NCI-H1417 (cell line): ENCODE measurements around the gene ANTXR2.

Experiments
- DNase-seq, 3 experiments: peaks; one replicate each; lab custom pipeline; 2025; lab: John Stamatoyannopoulos, UW

Gene ANTXR2

GRCh38 chr4:80069108-80069836 is 3.8 kb downstream of the ANTXR2 start:
- DNase-seq = no peak

GRCh38 chr4:80065601-80066000 is 7.4 kb downstream of the ANTXR2 start:
- no peak for DNase-seq

- no peak for DNase-seq
Observed at GRCh38 chr4:80062527-80062926, 10.5 kb downstream of the ANTXR2 start.

GRCh38 chr4:80060804-80061203 is 12.2 kb downstream of the ANTXR2 start:
- DNase-seq = no peak

- DNase-seq = no peak
Observed at GRCh38 chr4:80058740-80059139, 14.3 kb downstream of the ANTXR2 start.

- DNase-seq = no peak
Observed at GRCh38 chr4:80054375-80054774, 18.7 kb downstream of the ANTXR2 start.

- no peak for DNase-seq
Observed at GRCh38 chr4:80053140-80053910, 19.7 kb downstream of the ANTXR2 start.

GRCh38 chr4:80049813-80050534 is 23.1 kb downstream of the ANTXR2 start:
- DNase-seq = no peak

GRCh38 chr4:80049402-80049801 is 23.6 kb downstream of the ANTXR2 start:
- peak in 1 of 3 experiments; percentile 54 for DNase-seq

- DNase-seq = no peak
Observed at GRCh38 chr4:80045786-80046185, 27.2 kb downstream of the ANTXR2 start.

- DNase-seq = no peak
Observed at GRCh38 chr4:80043541-80043940, 29.5 kb downstream of the ANTXR2 start.

- DNase-seq = no peak
Observed at GRCh38 chr4:80042821-80043220, 30.2 kb downstream of the ANTXR2 start.

- no peak for DNase-seq
Observed at GRCh38 chr4:80037864-80038263, 35.2 kb downstream of the ANTXR2 start.

GRCh38 chr4:80036949-80037685 is 35.9 kb downstream of the ANTXR2 start:
- DNase-seq = no peak

- DNase-seq = no peak
Observed at GRCh38 chr4:80036306-80036705, 36.7 kb downstream of the ANTXR2 start.

- peak in 1 of 3 experiments; percentile 31 for DNase-seq
Observed at GRCh38 chr4:80035336-80035735, 37.7 kb downstream of the ANTXR2 start.

- DNase-seq = no peak
Observed at GRCh38 chr4:80033581-80033980, 39.4 kb downstream of the ANTXR2 start.

- DNase-seq = peak in 1 of 3 experiments; percentile 14
Observed at GRCh38 chr4:80029364-80029763, 43.7 kb downstream of the ANTXR2 start.

- peak in 1 of 3 experiments; percentile 14 for DNase-seq
Observed at GRCh38 chr4:80027611-80028010, 45.4 kb downstream of the ANTXR2 start.

GRCh38 chr4:80026100-80026499 is 46.9 kb downstream of the ANTXR2 start:
- DNase-seq = no peak

GRCh38 chr4:80024335-80024734 is 48.7 kb downstream of the ANTXR2 start:
- no peak for DNase-seq

- DNase-seq = no peak
Observed at GRCh38 chr4:80022282-80022681, 50.7 kb downstream of the ANTXR2 start.
